ENCODE data around the gene FANCB. TPM values are rescaled to one million over a fixed set of nuclear protein-coding genes. Genes with fewer than 3 reads are reported as not detected.

The FANCB gene
- total and polyA plus RNA-seq, 2 of the 8 experiments (the other 6 are each of a cell fraction or from before 2014, with no cell fraction given): 1.9 to 13.8 TPM

- no peaks in the 10 kb centered on the region for H3K23me2 ChIP-seq (ENCODE audit: low read depth, low read length)
- DNase-seq (ENCODE audit: low read depth in 1 of 2, low spot score in 2 of 2) (no peak), FAIRE-seq (no peak)
- H3K4me3 ChIP-seq (ENCODE audit: extremely low read depth in 1 of 4, insufficient read depth in 2 of 4, low read depth in 3 of 4, low read length in 4 of 4): no peak overlapping the region
- H4K20me1 ChIP-seq (replicated peaks in 1 of 2; ENCODE audit: control insufficient read depth in 1 of 2, insufficient read depth in 2 of 2, low read length in 2 of 2): no peaks in the 10 kb centered on the region
- no peak overlapping the region for H3K18ac ChIP-seq (ENCODE audit: extremely low read depth, low read length)
- no peaks in the 10 kb centered on the region for H3K27me3 ChIP-seq (replicated peaks in 1 of 4; ENCODE audit: control insufficient read depth in 3 of 4, extremely low read depth in 1 of 4, insufficient read depth in 3 of 4, low read length in 3 of 4)
- H3K14ac ChIP-seq (ENCODE audit: insufficient read length): no peak overlapping the region
- no peak overlapping the region for H4K8ac ChIP-seq (ENCODE audit: extremely low read depth, insufficient read depth, low read length)
- CTCF ChIA-PET (ENCODE audit: partially characterized antibody): no interaction called here
- H3K23ac ChIP-seq (ENCODE audit: insufficient read length): no peak overlapping the region
- 94% methylated on average over 1 of the region's 1 CpG; no CpG with 5 or more reads in 1 of the 2 experiments for WGBS, 2 experiments (ENCODE audit: extremely low coverage in 1 of 2, insufficient coverage in 1 of 2, insufficient read length in 1 of 2, insufficient replicate concordance in 2 of 2, low coverage in 1 of 2, low lambda C conversion rate in 2 of 2, missing lambda C conversion rate in 1 of 2)
- no peaks in the 10 kb centered on the region for H3K79me1 ChIP-seq (ENCODE audit: low read depth, low read length)
- H2BK12ac ChIP-seq (ENCODE audit: low read depth, low read length): no peak overlapping the region
- no peak overlapping the region for H2BK20ac ChIP-seq (ENCODE audit: low read length)
- POLR2A ChIA-PET (ENCODE audit: partially characterized antibody): no interaction called here
- H3K4ac ChIP-seq (replicated peaks; ENCODE audit: insufficient read length, low read depth, low read length): no peak overlapping the region
- H3K4me1 ChIP-seq (replicated peaks in 1 of 4; ENCODE audit: control insufficient read depth in 3 of 4, insufficient read depth in 4 of 4, low read length in 3 of 4): no peaks in the 10 kb centered on the region
- no peaks in the 10 kb centered on the region for H3K36me3 ChIP-seq (ENCODE audit: control insufficient read depth in 2 of 4, insufficient read depth in 4 of 4, low read length in 3 of 4)
- no peaks in the 10 kb centered on the region for H3K9me3 ChIP-seq (ENCODE audit: insufficient read depth in 2 of 2, low read depth in 1 of 2, low read length in 1 of 2)
- no peak overlapping the region for H2BK15ac ChIP-seq (ENCODE audit: low read length)
- no peak overlapping the region for H4K5ac ChIP-seq (ENCODE audit: insufficient read length, low read depth, low read length)
- no peak overlapping the region for H2BK120ac ChIP-seq (replicated peaks; ENCODE audit: low read depth, low read length)
- H3K56ac ChIP-seq (replicated peaks; ENCODE audit: insufficient read length, low read depth, low read length): no peak overlapping the region
- H2AFZ ChIP-seq (ENCODE audit: low read length): no peak overlapping the region
- no peak overlapping the region for H2BK5ac ChIP-seq (ENCODE audit: low read depth, low read length)
- no peak overlapping the region for H2AK5ac ChIP-seq (ENCODE audit: low read depth, low read length)
- H3K9ac ChIP-seq (replicated peaks in 1 of 4; ENCODE audit: extremely low read depth in 1 of 4, low read depth in 3 of 4, low read length in 3 of 4): no peak overlapping the region
- no peak overlapping the region for H3K4me2 ChIP-seq (ENCODE audit: insufficient read depth in 1 of 2, low read depth in 2 of 2, low read length in 2 of 2)
- peaks cover 0 to 3% of the 10 kb centered on the region in 2 experiments; a peak in 1 of 4 replicates for H3K79me2 ChIP-seq (ENCODE audit: control insufficient read depth in 1 of 2, insufficient read depth in 2 of 2, low read length in 2 of 2)
- no peak overlapping the region for H3K27ac ChIP-seq (ENCODE audit: low read depth, low read length)
- H4K91ac ChIP-seq (replicated peaks; ENCODE audit: insufficient read length, low read length): no peak overlapping the region
- TF ChIP-seq RFX5 (IDR thresholded peaks at IDR 0.05; ENCODE audit: borderline replicate concordance, low read depth, low read length) (no peak), E2F6 (IDR thresholded peaks at IDR 0.05) (no peak), SAP30 (IDR thresholded peaks at IDR 0.05; ENCODE audit: insufficient read depth, insufficient replicate concordance, low read length) (no peak), CTCF (IDR thresholded peaks at IDR 0.05; ENCODE audit: control extremely low read depth in 1 of 3, insufficient read depth in 1 of 3, low read depth in 1 of 3, low read length in 3 of 3) (no peak), RAD21 (IDR thresholded peaks at IDR 0.05 in 1 of 2, conservative IDR thresholded peaks at IDR 0.05 in 1 of 2; ENCODE audit: low read depth in 2 of 2, low read length in 2 of 2) (no peak), CBX5 (IDR thresholded peaks at IDR 0.05; ENCODE audit: low read depth, low read length) (no peak), TCF12 (IDR thresholded peaks at IDR 0.05; ENCODE audit: low read depth, low read length) (no peak), FOSL1 (IDR thresholded peaks at IDR 0.05; ENCODE audit: insufficient read depth, low read depth, low read length) (no peak)
These were observed 11.8 kb upstream of the FANCB start for GRCh38 chrX:14884714-14885113.

Measured in H1 (cell line).